SU-DHL-6 (cell line): Measurements from ENCODE around the gene PXK.

Source experiments
- CTCF ChIP-seq: fragments of 200-600 bp; sonication (generic); IDR thresholded peaks from one replicate; pipeline ENCODE4 v1.5.1; 2017; ENCODE audit warnings: antibody characterized with exemption, mild to moderate bottlenecking, low read length, moderate library complexity; ENCODE audit not compliant: insufficient read depth, poor library complexity, severe bottlenecking
- EZH2phosphoT487 ChIP-seq: fragments of 200-600 bp; sonication (generic), shearing (Covaris generic); conservative IDR thresholded peaks from 2 replicates; pipeline ENCODE4 v1.6.1; 2018; ENCODE audit warnings: mild to moderate bottlenecking, antibody characterized with exemption, low read length, moderate library complexity, mixed read lengths

- TF ChIP-seq CTCF (no peak), EZH2phosphoT487 (no peak)
These were observed 26.1 kb downstream of the PXK start for GRCh38 chr3:58358808-58359207.
